IPS-18a (cell line): ENCODE data around the gene SERINC3.

ENCODE experiments used
- H3K27ac ChIP-seq: one replicate; pipeline ENCODE4 v1.5.1; 2013; ENCODE audit warnings: low read length
- H3K27me3 ChIP-seq: one replicate; pipeline ENCODE4 v1.6.1; 2013; ENCODE audit warnings: mild to moderate bottlenecking, low read length; ENCODE audit not compliant: control insufficient read depth, insufficient read depth
- H3K36me3 ChIP-seq: one replicate; pipeline ENCODE4 v1.6.1; 2013; ENCODE audit warnings: low read depth, low read length; ENCODE audit not compliant: control insufficient read depth
- H3K4me1 ChIP-seq: one replicate; pipeline ENCODE4 v1.6.1; 2013; ENCODE audit warnings: low read depth, low read length; ENCODE audit not compliant: control insufficient read depth
- H3K4me3 ChIP-seq: one replicate; pipeline ENCODE4 v1.5.1; 2013; ENCODE audit warnings: low read length
- H3K9ac ChIP-seq: one replicate; pipeline ENCODE4 v1.6.1; 2013; ENCODE audit warnings: mild to moderate bottlenecking, low read length, moderate library complexity
- H3K9me3 ChIP-seq: one replicate; pipeline ENCODE4 v1.6.1; 2013; ENCODE audit warnings: low read depth, low read length; ENCODE audit not compliant: control insufficient read depth

The SERINC3 gene

DNA sequence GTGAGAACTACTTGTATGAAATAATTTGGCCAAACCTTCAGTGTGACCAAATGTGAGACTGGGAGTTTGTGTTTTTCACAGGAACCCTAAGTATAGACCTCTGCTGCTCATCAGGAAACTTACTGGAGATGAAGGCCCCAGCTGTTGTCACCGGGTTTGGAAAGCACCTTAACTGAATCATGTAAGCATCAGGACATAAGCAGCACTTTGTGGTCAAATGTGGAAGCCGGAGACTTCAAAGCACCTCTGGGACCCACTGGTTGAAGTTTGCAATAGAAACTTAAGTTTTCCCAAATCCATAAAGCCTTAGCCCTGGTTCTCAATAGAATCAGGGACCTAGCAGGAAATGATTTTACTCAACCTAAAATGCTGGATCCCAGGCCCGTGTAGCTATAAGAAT is 31.9 kb downstream of the SERINC3 start:
- no peaks in the 10 kb centered on the region for H3K4me1 ChIP-seq
- no peak overlapping the region for H3K4me3 ChIP-seq
- peaks cover 36% of the 10 kb centered on the region for H3K36me3 ChIP-seq
- H3K9ac ChIP-seq, result no peak overlapping the region
- H3K27me3 ChIP-seq, result no peaks in the 10 kb centered on the region
- no peak overlapping the region for H3K27ac ChIP-seq
- no peaks in the 10 kb centered on the region for H3K9me3 ChIP-seq

DNA sequence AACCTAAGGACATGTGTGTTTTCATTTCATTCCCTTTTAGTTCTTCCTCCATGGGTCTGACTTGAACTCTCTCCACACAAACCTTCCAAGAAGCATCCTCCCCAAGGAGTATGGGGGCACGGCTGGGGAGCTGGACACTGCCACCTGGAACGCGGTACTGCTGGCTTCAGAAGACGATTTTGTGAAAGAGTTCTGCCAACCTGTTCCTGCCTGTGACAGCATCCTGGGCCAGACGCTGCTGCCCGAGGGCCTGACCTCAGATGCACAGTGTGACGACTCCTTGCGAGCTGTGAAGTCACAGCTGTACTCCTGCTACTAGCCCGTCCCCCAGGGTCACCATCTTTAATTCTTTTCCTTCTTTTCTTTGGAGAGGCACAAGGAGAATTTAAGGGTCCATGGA is 32.6 kb downstream of the SERINC3 start:
- H3K36me3 ChIP-seq, result peaks cover 36% of the 10 kb centered on the region
- H3K27me3 ChIP-seq, result no peaks in the 10 kb centered on the region
- no peaks in the 10 kb centered on the region for H3K4me1 ChIP-seq
- no peak overlapping the region for H3K27ac ChIP-seq
- no peak overlapping the region for H3K9ac ChIP-seq
- no peaks in the 10 kb centered on the region for H3K9me3 ChIP-seq
- H3K4me3 ChIP-seq, result no peak overlapping the region

DNA sequence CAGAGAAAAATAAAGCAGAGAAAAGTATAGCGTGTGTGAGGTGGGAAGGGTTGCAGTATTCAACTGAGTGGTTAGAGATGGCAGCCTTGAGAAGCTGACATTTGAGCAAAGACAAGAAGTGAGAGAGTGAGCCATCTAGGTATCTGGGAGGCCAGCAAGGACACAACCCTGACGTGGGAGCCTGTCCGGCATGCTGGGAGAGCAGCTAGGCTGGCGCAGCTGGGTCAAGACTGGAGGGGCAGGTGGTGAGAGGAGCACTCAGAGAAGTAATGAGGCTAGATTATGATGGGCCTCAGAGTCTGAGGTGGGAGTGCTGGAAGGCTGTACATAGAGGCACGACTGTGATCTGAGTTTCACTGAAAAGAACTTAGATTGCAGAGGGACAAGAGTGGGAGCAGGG is 33.3 kb downstream of the SERINC3 start:
- Histone ChIP-seq H3K36me3 (peaks cover 36% of the 10 kb centered on the region), H3K27me3 (no peaks in the 10 kb centered on the region), H3K4me1 (no peaks in the 10 kb centered on the region), H3K4me3 (no peak overlapping the region), H3K9me3 (no peaks in the 10 kb centered on the region), H3K9ac (no peak overlapping the region), H3K27ac (no peak overlapping the region)

DNA sequence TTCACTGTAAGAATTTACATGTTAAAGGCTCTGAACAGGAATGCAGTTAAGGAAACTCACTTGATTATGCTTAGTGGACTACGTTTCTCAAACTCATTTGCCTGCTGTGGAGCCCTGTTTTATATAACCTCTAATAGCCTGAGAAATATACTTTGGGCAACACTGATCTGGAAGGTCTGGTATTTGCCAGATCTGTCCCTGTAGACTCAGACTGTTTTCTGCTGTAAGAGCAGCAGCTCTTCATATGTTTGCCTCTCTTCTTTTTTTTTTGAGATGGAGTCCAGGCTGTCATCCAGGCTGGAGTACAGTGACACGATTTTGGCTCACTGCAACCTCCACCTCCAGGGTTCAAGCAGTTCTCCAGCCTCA is 36.1 kb downstream of the SERINC3 start:
- Histone ChIP-seq H3K4me1 (no peaks in the 10 kb centered on the region), H3K9ac (no peak overlapping the region), H3K27ac (no peak overlapping the region), H3K27me3 (no peaks in the 10 kb centered on the region), H3K9me3 (no peaks in the 10 kb centered on the region), H3K4me3 (no peak overlapping the region), H3K36me3 (peaks cover 34% of the 10 kb centered on the region)

DNA sequence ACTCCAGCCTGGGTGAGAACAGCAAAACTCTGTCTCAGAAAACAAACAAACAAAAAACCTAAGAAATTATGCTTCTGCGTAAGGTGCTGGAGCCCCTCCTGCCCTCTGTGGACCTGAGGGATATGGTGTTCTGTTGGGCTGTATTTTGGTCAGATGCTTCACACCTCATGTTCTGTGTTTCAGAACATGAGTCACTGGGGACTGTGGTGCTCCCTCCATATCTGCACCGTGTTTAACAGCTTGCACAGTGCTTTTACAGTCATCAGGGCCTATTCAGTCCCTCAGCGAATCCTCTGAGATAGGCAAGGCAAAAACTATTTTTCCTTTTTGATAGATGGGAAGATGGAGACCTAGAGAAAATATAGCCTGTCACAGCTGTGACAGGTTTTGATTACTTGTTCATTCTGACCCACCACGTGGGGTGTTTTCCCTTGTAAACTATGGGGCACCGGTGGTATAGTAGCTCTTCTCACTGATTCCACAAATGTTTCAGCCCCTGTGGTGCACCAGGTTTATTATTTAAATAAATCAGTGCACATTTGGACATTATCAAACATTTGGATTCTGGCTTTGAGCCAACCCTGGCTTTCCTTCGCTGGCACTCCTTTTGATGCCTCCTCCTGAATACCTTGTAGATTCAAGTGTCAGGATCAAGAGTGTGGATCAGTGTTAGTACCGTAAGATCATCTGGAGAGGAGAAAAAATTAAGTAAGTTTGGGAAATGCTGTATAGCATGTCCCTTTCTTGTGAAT is 36.6 kb downstream of the SERINC3 start:
- Histone ChIP-seq H3K9ac (no peak overlapping the region), H3K9me3 (no peaks in the 10 kb centered on the region), H3K36me3 (peaks cover 34% of the 10 kb centered on the region), H3K4me3 (no peak overlapping the region), H3K4me1 (no peaks in the 10 kb centered on the region), H3K27me3 (no peaks in the 10 kb centered on the region), H3K27ac (no peak overlapping the region)

DNA sequence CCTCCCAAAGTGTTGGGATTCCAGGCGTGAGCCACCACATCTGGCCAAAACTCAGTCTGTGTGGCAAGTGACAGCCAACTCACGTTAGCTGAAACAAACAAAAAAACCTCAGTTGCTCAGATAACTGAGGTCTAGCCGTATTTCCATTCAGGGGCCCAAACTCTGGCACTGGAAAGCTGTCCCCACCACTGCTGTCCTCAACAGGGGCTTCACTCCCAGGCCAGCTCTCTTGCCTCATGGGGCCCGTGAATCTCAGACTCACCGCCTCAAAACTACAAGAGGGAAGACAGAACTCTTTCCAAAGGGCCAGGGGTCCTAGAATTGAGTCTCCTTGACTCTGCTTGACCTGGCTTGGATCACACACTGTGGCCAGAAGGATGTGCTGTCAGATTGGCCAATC is 38.8 kb downstream of the SERINC3 start:
- Histone ChIP-seq H3K36me3 (peaks cover 20% of the 10 kb centered on the region), H3K27me3 (no peaks in the 10 kb centered on the region), H3K4me1 (no peaks in the 10 kb centered on the region), H3K4me3 (no peak overlapping the region), H3K9me3 (no peaks in the 10 kb centered on the region), H3K9ac (no peak overlapping the region), H3K27ac (no peak overlapping the region)

DNA sequence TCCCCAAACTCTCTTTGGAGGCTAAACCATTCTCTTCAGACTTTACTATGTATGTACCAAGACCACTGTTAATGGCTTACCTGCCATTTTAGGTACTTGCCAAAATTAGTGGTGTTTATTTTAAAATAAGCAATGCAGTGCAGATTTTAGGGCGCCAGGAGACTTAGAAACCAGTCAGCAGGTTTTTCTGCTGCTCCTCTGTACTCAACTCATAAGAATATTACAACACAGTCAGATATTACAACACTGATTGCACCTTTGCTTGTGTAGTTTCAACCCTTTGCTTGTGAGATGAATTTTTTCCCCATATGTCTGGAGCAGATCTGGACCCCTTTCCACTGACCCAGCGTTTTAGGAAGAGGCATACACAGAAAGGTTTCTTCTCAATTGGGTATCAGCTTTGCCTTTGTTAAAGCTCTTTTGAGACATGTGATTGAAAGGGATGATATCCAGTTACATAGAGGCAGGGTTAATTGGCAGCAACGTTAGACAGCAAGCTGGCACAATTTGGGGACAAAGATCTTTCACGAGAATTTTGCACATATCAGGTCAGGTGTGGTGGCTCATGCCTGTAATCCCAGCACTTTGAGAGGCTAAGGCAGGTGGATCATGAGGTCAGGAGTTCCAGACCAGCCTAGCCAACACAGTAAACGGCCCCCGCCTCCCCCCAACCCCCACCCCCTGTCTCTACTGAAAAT is 40.0 kb downstream of the SERINC3 start:
- Histone ChIP-seq H3K9ac (no peak overlapping the region), H3K4me3 (no peak overlapping the region), H3K36me3 (peaks cover 20% of the 10 kb centered on the region), H3K27me3 (no peaks in the 10 kb centered on the region), H3K4me1 (no peaks in the 10 kb centered on the region), H3K9me3 (no peaks in the 10 kb centered on the region), H3K27ac (no peak overlapping the region)

DNA sequence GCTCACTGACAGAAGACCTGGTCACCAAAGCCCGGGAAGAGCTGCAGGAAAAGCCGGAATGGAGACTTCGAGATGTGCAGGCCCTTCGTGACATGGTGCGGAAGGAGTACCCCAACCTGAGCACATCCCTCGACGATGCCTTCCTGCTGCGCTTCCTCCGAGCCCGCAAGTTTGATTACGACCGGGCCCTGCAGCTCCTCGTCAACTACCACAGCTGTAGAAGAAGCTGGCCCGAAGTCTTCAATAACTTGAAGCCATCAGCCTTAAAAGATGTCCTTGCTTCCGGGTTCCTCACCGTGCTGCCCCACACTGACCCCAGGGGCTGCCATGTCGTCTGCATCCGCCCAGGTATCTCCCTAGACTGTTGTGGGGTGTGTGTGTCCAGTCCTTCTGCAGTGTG is 41.8 kb downstream of the SERINC3 start:
- H3K27me3 ChIP-seq, result no peaks in the 10 kb centered on the region
- H3K27ac ChIP-seq, result no peak overlapping the region
- H3K9ac ChIP-seq, result no peak overlapping the region
- H3K36me3 ChIP-seq, result peaks cover 13% of the 10 kb centered on the region
- no peaks in the 10 kb centered on the region for H3K9me3 ChIP-seq
- H3K4me1 ChIP-seq, result peaks cover 4% of the 10 kb centered on the region
- no peak overlapping the region for H3K4me3 ChIP-seq

DNA sequence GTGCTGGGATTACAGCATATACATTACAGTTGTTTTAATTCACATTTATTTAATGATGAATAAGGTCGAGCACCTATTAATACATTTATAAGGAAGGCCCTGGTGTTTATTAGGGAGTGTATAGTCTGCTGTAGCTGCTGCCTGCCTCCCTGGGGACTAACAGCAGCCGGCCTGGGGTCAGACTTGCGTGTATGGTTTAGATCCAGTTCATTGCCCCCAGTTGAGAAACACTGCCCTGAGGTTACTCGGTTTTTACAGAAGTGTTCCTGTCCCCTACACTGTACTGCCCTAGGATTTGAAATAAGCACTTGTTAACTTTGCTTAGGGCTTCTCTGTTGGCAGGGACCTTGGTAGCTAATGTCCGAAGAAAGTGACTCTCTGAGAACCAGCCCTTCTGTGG is 42.2 kb downstream of the SERINC3 start:
- no peak overlapping the region for H3K27ac ChIP-seq
- H3K36me3 ChIP-seq, result peaks cover 13% of the 10 kb centered on the region
- no peaks in the 10 kb centered on the region for H3K9me3 ChIP-seq
- no peak overlapping the region for H3K9ac ChIP-seq
- peaks cover 4% of the 10 kb centered on the region for H3K4me1 ChIP-seq
- no peak overlapping the region for H3K4me3 ChIP-seq
- no peaks in the 10 kb centered on the region for H3K27me3 ChIP-seq

DNA sequence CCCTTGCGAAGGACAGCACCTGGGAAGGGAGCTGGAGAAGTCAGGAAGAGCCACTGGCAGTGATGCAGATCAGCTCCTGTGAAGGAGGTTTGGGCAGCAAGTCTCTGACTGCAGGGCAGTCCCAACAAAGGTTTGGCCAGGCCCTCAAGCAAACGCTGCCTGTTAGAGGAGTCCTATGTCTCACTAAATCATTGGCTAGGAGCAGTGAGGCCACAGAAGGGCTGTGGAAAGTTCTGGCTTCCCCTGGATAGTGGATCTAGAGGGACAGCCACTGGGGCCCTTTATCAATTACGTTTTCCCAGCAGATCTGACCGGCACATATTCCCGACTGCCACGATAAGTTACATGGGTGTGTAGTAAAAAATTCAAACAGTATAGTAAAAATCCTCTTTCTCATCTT is 43.7 kb downstream of the SERINC3 start:
- peaks cover 10% of the 10 kb centered on the region for H3K36me3 ChIP-seq
- peaks cover 4% of the 10 kb centered on the region for H3K4me1 ChIP-seq
- no peak overlapping the region for H3K27ac ChIP-seq
- no peak overlapping the region for H3K4me3 ChIP-seq
- no peaks in the 10 kb centered on the region for H3K27me3 ChIP-seq
- no peaks in the 10 kb centered on the region for H3K9me3 ChIP-seq
- H3K9ac ChIP-seq, result no peak overlapping the region

DNA sequence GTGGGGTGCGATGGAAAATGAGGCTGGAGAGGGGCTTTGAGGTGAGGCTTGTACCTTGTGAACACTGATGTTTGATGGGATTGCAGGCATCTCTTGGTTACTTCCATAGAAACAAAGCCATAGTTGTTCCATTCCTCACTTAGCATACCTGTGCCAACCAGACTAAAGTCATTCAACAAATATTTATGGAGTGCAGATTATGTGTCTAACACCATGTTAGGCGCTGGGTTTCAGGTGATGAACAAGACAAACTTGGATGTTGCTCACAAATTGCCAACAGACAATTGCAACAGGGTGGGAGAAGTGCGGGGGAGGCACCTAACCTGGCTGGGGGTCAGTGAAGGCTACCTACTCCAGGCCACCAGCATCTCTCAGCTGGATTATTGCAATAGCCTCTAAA is 44.7 kb downstream of the SERINC3 start:
- peaks cover 4% of the 10 kb centered on the region for H3K4me1 ChIP-seq
- H3K4me3 ChIP-seq, result no peak overlapping the region
- H3K27ac ChIP-seq, result no peak overlapping the region

More for the DNA sequence above, 44.7 kb downstream of the SERINC3 start:
- Histone ChIP-seq H3K9me3 (no peaks in the 10 kb centered on the region), H3K9ac (no peak overlapping the region), H3K36me3 (peaks cover 10% of the 10 kb centered on the region), H3K27me3 (no peaks in the 10 kb centered on the region)
